ENCODE measurements around the gene ESYT2. TPM values are rescaled to one million over a fixed set of nuclear protein-coding genes. Genes with fewer than 3 reads are reported as not detected.

ESYT2 gene
- total RNA-seq, 1 donor from 2014 or later: 60.9 TPM

DNA sequence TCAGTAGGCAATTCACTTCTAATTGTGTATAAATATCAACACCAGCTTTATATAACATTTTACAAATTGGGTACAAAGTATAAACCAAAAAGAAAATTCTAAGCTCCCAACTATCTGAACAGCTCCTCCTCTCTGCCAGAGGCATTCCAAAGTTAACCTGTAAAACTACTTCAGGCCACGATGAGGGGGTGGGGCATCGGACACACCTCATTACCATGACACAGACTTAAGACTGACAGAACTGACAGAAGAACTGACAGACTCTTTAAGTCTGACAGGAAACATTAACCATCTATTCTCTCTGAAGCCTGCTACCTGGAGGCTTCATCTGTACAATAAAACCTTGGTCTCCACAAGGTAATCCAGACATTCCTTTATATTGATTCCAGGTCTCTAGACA lies 12.3 kb downstream of the ESYT2 start:
- H2AFZ ChIP-seq (ENCODE audit: low read depth, low read length): no peak overlapping the region
- no peaks in the 10 kb centered on the region for H3K27me3 ChIP-seq (ENCODE audit: insufficient read depth, low read length)
- TF ChIP-seq, protein P1, sequence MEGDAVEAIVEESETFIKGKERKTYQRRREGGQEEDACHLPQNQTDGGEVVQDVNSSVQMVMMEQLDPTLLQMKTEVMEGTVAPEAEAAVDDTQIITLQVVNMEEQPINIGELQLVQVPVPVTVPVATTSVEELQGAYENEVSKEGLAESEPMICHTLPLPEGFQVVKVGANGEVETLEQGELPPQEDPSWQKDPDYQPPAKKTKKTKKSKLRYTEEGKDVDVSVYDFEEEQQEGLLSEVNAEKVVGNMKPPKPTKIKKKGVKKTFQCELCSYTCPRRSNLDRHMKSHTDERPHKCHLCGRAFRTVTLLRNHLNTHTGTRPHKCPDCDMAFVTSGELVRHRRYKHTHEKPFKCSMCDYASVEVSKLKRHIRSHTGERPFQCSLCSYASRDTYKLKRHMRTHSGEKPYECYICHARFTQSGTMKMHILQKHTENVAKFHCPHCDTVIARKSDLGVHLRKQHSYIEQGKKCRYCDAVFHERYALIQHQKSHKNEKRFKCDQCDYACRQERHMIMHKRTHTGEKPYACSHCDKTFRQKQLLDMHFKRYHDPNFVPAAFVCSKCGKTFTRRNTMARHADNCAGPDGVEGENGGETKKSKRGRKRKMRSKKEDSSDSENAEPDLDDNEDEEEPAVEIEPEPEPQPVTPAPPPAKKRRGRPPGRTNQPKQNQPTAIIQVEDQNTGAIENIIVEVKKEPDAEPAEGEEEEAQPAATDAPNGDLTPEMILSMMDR (IDR thresholded peaks at IDR 0.05; ENCODE audit: insufficient read depth, low read depth, low read length): no peak
- TF ChIP-seq EZH2 (IDR thresholded peaks at IDR 0.05; ENCODE audit: insufficient read depth, low read length): no peak
- peaks cover 13% of the 10 kb centered on the region for H4K20me1 ChIP-seq (ENCODE audit: insufficient read depth, low read length)
- FAIRE-seq (no peak), DNase-seq (ENCODE audit: low read depth) (no peak)
- no peaks in the 10 kb centered on the region for H3K9me3 Mint-ChIP-seq (ENCODE audit: unreplicated experiment)
- no peaks in the 10 kb centered on the region for H3K9me3 ChIP-seq (ENCODE audit: insufficient read depth, low read depth, low read length)
- no peak overlapping the region for H3K4me3 Mint-ChIP-seq (ENCODE audit: unreplicated experiment)
- H3K27ac ChIP-seq (ENCODE audit: low read depth, low read length): no peak overlapping the region
- H3K4me1 Mint-ChIP-seq (ENCODE audit: low read depth, unreplicated experiment): peaks cover 75% of the 10 kb centered on the region
- no peaks in the 10 kb centered on the region for H3K36me3 ChIP-seq (ENCODE audit: insufficient read depth, low read length)
- peak overlapping the region; percentile 83 for H3K9ac ChIP-seq (ENCODE audit: low read length)
- H3K79me2 ChIP-seq (ENCODE audit: insufficient read depth, low read length): peaks cover 83% of the 10 kb centered on the region
- H3K36me3 Mint-ChIP-seq (ENCODE audit: low read depth, unreplicated experiment): peaks cover 7% of the 10 kb centered on the region
- H3K4me3 ChIP-seq (ENCODE audit: insufficient read depth, low read depth, low read length): no peak overlapping the region
- H3K27ac Mint-ChIP-seq (ENCODE audit: unreplicated experiment): peak overlapping the region; percentile 97
- H3K4me1 ChIP-seq (ENCODE audit: insufficient read depth, low read length): peaks cover 49% of the 10 kb centered on the region
- no peaks in the 10 kb centered on the region for H3K27me3 Mint-ChIP-seq (ENCODE audit: low read depth, unreplicated experiment)
- peak overlapping the region; percentile 79 for H3K4me2 ChIP-seq (ENCODE audit: low read length)

DNA sequence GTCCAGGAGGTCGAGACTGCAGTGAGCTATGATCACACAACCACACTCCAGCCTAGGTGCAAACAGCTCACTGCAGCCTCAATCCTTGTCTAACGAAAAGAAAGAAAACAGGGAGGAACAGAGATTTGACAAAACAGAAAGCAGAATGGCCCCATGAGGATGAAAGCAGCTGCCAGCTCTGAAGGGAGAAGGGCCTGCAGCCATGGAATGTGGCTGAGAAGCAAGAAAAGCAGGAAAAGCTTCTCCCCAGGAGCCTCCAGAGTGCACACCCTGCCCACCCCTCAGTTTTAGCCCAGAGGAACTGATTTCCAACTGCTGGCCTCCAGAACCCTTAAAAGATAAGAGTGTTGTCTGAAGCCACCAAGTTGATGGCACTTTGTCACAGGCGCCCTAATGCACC lies 13.0 kb downstream of the ESYT2 start:
- H3K4me2 ChIP-seq (ENCODE audit: low read length): no peak overlapping the region
- Mint-ChIP-seq H3K27ac (ENCODE audit: unreplicated experiment) (peak overlapping the region; percentile 97), H3K4me1 (ENCODE audit: low read depth, unreplicated experiment) (peaks cover 75% of the 10 kb centered on the region), H3K27me3 (ENCODE audit: low read depth, unreplicated experiment) (no peaks in the 10 kb centered on the region), H3K9me3 (ENCODE audit: unreplicated experiment) (no peaks in the 10 kb centered on the region), H3K36me3 (ENCODE audit: low read depth, unreplicated experiment) (peaks cover 7% of the 10 kb centered on the region), H3K4me3 (ENCODE audit: unreplicated experiment) (peak overlapping the region; percentile 16)
- peaks cover 18% of the 10 kb centered on the region for H4K20me1 ChIP-seq (ENCODE audit: insufficient read depth, low read length)
- H3K4me3 ChIP-seq (ENCODE audit: insufficient read depth, low read depth, low read length): no peak overlapping the region
- no peak overlapping the region for H3K27ac ChIP-seq (ENCODE audit: low read depth, low read length)
- FAIRE-seq: no peak
- H3K27me3 ChIP-seq (ENCODE audit: insufficient read depth, low read length): no peaks in the 10 kb centered on the region
- H3K9me3 ChIP-seq (ENCODE audit: insufficient read depth, low read depth, low read length): no peaks in the 10 kb centered on the region
- peaks cover 46% of the 10 kb centered on the region for H3K4me1 ChIP-seq (ENCODE audit: insufficient read depth, low read length)
- TF ChIP-seq, protein P1 (IDR thresholded peaks at IDR 0.05; ENCODE audit: insufficient read depth, low read depth, low read length): no peak
- TF ChIP-seq EZH2 (IDR thresholded peaks at IDR 0.05; ENCODE audit: insufficient read depth, low read length): no peak
- H2AFZ ChIP-seq (ENCODE audit: low read depth, low read length): no peak overlapping the region
- H3K79me2 ChIP-seq (ENCODE audit: insufficient read depth, low read length): peaks cover 83% of the 10 kb centered on the region
- H3K36me3 ChIP-seq (ENCODE audit: insufficient read depth, low read length): no peaks in the 10 kb centered on the region
- no peak overlapping the region for H3K9ac ChIP-seq (ENCODE audit: low read length)
- DNase-seq (ENCODE audit: low read depth): no peak

DNA sequence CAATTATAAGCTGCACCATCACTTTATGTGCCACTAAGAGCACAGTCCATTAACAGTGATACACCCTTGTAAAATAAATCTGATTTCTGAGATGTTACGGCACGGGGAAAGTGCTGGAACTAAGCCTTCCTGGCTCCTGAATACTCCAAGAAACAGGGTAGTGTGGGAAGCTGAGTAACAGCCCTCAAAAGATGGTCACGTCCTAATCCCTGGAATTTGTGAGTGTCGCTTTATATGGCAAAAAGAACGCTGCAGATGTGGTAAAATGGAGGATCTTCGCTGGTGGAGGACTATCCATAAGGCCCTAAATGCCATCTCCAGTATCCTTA lies 13.5 kb downstream of the ESYT2 start:
- Histone ChIP-seq H3K27ac (ENCODE audit: low read depth, low read length) (no peak overlapping the region), H3K79me2 (ENCODE audit: insufficient read depth, low read length) (peaks cover 83% of the 10 kb centered on the region), H3K4me2 (ENCODE audit: low read length) (no peak overlapping the region), H3K4me1 (ENCODE audit: insufficient read depth, low read length) (peaks cover 42% of the 10 kb centered on the region), H3K27me3 (ENCODE audit: insufficient read depth, low read length) (no peaks in the 10 kb centered on the region), H4K20me1 (ENCODE audit: insufficient read depth, low read length) (peaks cover 21% of the 10 kb centered on the region), H3K4me3 (ENCODE audit: insufficient read depth, low read depth, low read length) (no peak overlapping the region), H3K36me3 (ENCODE audit: insufficient read depth, low read length) (no peaks in the 10 kb centered on the region), H3K9ac (ENCODE audit: low read length) (no peak overlapping the region), H3K9me3 (ENCODE audit: insufficient read depth, low read depth, low read length) (no peaks in the 10 kb centered on the region), H2AFZ (ENCODE audit: low read depth, low read length) (no peak overlapping the region)
- Mint-ChIP-seq H3K4me1 (ENCODE audit: low read depth, unreplicated experiment) (peaks cover 75% of the 10 kb centered on the region), H3K27me3 (ENCODE audit: low read depth, unreplicated experiment) (no peaks in the 10 kb centered on the region), H3K4me3 (ENCODE audit: unreplicated experiment) (no peak overlapping the region), H3K36me3 (ENCODE audit: low read depth, unreplicated experiment) (peaks cover 8% of the 10 kb centered on the region), H3K27ac (ENCODE audit: unreplicated experiment) (no peak overlapping the region), H3K9me3 (ENCODE audit: unreplicated experiment) (no peaks in the 10 kb centered on the region)
- TF ChIP-seq, protein P1 (IDR thresholded peaks at IDR 0.05; ENCODE audit: insufficient read depth, low read depth, low read length): no peak
- TF ChIP-seq EZH2 (IDR thresholded peaks at IDR 0.05; ENCODE audit: insufficient read depth, low read length): no peak
- FAIRE-seq (no peak), DNase-seq (ENCODE audit: low read depth) (no peak)

Measured in astrocyte (in vitro differentiated cells and primary cell).